Prostate gland (tissue), 2 donors: ENCODE measurements around the gene KCNN1.

Experiments used
- CTCF ChIP-seq, 4 experiments: fragments of 200-600 bp in 2 of 4; fragments of 450-650 bp in 2 of 4; sonication (generic) in 2 of 4; IDR thresholded peaks; 1 replicate in 3 of 4; 2 replicates in 1 of 4; pipeline ENCODE4 v1.5.1; 2016 to 2019; ENCODE audit warnings: antibody characterized with exemption in 4 of 4, mild to moderate bottlenecking in 2 of 4, moderate library complexity in 2 of 4
- POLR2A ChIP-seq: fragments of 450-650 bp; IDR thresholded peaks from one replicate; pipeline ENCODE4 v1.6.1; 2016; ENCODE audit warnings: antibody characterized with exemption, mild to moderate bottlenecking
- POLR2AphosphoS5 ChIP-seq: sonication (generic); formaldehyde crosslinking; IDR thresholded peaks from one replicate; pipeline ENCODE4 v1.6.1; 2017; ENCODE audit warnings: antibody characterized with exemption

GRCh38 chr19:17936379-17936778 lies 30.5 kb upstream of the KCNN1 start:
- TF ChIP-seq CTCF (IDR thresholded peaks at IDR 0.05), result no peak
- no peak for TF ChIP-seq POLR2AphosphoS5
- no peak for TF ChIP-seq POLR2A
